NCI-H1694 treated with DMSO at 0.1 percent for 48 hours (cell line): ENCODE results near the gene LRMDA.

Experiments
- DNase-seq: peaks from one replicate; lab custom pipeline; 2025; lab: John Stamatoyannopoulos, UW

The LRMDA gene

DNA sequence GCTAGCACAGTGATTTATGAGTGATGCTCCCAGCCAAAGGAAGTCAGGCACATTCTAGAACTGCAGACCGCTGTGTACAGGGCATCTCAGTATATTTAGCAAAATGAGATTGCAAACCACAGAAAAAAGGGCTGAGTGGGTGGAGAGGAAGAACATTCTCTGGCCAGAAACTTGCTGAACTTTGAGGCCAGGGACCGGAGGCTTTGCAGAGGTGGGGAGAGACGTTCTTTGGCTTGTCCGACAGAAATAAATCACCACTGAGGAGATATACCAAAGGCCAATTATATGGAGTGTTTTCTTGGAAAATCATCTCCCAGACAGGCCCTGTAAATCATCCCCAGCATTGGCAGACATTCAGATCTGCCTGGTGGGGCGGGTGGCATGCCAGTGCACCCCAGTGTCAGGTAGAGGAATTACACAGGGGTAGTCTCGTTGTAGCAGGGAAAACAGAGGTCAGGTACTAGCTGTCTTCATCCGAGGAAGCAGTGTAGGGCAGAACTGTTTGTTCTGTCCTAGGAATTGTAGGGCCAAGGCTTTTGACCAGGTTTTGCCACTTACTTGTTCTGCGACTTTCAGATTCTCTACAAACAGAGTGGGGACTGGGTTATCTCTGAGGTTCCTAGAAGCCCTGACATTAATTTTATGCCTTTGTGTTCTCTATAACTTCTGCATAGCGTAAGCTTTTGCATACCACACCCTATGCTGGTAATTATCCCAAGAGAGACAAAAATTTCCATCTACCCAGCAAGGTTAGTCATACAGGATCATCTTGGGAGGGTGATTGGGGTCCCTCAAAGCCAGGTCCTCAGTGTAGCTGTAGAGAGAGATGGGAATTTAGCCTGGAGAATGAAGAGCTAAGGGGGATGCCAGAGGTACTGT lies 655.6 kb downstream of the LRMDA start:
- DNase-seq: no peak

DNA sequence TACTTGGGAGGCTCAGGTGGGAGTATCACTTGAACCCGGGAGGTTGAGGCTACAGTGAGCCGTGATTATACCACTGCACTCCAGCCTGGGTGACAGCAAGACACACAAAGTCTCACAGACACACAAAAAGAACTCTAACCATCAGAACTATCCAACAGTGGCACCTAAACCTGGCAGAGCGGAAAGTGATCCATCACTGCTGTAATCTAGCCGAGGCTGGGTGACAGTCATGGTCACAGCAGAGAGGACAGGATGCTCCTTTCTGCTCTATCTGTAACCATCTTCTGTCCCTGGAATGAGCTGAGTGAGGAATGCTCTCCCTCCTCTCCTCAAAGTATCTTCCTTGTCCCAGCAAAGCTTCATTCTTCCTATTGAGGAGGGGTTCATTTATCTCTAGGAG lies 656.6 kb downstream of the LRMDA start:
- no peak for DNase-seq

DNA sequence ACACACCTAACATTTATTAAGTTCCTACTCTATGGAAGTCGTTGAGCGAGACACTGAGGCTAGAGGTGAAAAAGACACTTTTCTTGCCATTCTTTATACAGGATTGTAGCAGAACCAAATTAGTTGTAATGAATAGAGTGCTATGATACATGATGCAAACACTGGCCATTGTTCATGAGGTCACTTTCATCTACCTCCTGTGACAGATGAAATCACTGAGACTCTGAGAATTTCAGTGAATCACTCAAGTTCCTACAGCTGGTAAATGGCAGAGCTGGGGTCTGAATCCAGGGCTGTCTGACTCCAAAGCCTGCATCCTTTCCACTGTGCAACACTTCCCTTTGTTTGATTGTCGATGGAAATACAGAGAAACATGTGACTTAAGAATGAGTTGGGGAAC lies 657.6 kb downstream of the LRMDA start:
- DNase-seq: no peak

DNA sequence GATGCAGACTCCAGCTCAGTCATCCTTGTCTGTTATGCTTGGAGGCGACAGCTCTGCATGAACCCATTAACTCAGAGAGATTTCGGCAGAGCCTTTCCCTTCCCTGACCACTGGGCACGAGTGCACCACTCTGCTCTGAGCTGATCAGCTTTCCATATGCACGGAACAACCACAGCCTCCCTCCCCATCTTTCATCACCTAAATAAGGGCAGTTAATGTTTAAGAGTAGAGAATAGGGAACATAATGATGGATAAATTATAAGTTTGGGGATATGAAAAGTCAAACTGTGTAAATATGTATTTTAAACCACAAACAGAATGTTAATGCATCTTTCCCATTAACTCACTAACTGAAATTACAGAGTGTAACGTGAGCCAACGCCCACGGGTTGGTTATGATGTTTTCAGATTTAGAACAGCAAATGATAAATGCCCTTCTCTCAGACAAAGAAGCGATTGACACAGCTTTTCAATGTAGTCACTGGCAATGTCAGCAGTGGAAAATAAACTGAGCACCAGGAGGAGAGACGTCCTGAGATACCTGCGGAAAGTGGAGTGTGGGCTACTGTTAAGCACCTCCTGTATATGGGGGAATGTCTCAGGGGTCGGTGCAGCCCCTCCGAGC lies 658.2 kb downstream of the LRMDA start:
- no peak for DNase-seq

DNA sequence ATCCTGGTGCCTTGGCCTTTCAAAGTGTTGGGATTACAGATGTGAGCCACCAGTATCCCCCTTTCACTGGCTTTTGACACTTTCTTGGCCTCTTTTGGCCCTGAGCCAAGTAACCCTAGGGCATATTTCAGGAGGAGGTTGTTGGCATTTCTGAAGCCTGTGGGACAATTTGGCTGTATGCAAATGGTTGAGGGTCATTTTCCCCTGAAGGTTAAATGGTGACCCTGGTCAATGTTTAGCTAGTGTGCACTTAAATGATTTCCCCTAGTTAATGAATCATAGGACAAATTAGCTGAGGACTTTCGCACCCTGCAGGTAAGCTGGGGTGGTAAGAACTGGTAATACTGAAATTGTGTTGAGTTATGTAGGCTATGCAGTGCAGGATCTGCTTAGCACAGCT lies 660.5 kb downstream of the LRMDA start:
- DNase-seq: no peak

DNA sequence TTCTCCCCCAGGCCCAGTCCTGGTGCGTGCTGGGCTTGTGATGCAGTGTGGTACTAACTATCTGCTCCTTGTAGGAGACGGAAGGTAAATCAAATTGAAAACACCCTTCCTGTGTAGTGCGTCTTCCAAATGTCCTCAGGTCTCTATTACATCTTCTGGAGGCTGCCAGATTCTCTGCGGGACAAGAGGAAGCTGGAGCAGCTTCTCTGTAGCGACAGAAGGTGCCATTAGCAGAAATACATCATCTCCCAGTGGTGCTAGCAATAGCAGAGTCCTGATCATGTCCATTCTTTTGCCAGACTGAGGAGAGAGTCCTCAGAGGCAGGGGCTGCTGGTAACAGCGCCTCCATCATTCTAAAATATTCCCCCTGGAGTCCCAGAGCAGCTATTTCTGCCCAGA lies 675.2 kb downstream of the LRMDA start:
- no peak for DNase-seq

DNA sequence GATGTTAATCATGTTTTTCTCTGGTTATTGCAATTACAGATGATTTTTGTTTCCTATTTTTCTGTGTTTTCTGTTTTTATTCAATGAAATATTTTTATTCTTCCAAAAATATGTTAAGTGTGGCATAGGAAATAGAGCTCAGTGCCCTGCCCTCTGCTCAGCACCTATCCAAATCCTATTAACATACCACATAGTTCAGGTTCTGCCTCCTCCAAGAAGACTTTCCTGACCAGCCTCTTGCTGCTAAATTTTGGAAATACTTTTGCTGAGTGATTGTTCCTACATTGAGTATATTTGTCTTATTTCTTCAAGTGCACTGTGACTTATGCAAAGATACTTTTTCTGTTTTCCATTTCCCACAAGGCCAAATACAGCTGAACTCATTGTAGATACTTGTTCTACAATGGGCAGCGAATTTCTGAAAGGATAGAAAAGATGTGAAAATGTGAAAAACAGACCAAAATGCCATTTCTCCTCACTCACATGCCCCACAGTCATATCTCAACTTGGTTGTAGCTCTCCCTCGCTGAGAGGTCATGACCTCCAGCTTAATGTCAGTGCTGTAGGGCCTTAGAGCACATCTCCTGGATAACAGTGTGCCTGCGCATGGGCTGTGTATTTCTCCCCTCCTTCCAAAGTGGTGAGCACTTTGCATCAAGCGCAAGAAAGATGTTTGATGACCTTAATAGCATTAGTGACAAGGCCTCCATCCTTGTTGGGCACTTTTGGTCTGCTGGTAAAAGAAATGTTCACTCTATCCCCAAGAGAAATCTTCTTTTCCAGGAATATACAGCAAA lies 677.3 kb downstream of the LRMDA start:
- DNase-seq: no peak

DNA sequence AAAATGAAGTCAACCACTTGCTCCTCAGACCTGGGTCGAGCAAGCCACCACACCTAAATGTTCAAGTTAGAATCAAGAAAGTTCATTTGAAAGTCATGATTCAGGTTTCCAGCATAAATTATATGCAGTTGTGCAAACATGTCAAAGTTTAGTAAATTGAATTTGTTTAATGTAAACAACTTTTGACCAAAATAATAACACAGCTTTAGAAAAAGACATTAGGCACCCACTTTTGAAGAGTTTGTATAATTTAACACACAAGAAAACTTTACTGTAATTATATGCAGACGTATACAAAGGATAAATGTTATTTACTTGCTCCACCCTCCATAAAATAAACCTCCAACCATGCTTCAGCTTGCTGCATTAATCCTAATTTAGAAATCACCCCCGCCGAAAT lies 680.0 kb downstream of the LRMDA start:
- DNase-seq: no peak

DNA sequence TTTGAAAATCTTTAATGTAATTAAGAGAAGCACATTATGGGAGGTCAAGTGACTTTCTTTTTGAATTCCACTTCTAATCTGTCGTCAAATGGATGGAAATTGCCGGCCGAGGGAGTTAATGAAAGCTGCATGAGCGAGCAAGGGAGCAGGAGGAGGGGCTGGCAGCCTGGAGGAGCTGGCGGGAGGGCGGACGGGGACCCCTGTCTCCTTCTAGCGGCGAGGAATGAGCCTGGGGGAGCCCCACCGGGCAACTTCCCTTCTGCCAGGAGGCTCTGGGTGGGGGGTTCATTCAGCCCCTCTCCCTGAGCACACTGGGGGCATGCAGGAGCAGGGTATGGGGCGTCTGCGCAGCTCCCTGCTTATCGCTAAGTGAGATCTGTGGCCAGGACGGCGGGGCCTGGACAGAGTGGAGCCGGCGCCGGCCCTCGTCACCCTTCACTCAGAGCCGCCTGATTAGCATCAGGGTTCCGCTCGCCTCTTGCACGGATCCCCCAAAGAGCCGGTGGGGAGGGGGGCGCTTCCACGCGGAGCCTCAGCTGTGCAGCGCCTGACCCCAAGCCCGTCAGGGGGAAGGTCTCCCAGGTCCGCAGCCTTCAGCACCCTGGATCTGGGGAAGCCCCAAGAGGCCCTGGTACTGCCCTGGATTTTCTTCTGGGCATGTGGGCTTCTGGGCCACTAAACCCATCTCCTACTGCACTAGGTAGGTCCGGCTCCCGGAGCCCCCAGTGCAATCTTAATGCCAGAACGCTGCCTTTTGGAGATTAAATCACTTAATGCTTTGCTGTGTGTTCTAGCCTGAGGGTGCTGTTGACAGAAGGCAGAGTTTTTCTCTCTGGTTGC lies 680.8 kb downstream of the LRMDA start:
- DNase-seq: no peak

DNA sequence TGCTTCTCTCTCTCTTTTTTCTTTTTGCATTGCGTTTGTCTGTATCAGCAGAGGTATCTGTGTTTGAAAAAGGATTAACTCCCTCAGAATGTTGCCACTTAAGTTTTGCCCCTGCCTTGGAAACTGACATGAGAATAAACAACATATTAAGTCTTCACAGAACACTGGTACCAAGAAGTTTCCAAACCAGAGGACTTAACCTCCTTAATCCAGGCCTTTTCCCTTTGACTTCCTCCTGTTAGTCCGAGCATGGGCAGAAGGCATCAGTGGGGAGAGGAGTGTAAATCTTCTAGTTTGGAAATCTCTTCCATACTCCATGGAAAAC lies 681.4 kb downstream of the LRMDA start:
- DNase-seq: no peak

DNA sequence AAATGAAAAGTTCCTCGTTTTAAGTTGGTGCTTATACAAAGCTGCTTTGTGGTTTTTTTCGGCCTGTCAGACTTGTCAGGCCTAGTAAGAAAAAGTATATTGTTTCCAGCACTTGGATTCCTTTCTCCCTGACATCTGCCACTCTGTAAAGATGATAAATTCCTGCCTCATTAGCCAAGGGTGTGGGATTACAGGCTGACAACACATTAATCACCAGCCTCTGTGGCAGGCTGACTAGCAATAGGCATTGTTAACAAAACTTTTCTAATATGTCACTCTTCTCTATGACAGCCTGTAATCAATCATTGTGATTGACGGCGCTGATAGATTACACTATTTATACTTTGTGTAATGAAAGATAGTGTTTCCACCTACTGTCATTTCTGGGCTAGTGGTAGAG lies 682.5 kb downstream of the LRMDA start:
- DNase-seq: peak; percentile 19

DNA sequence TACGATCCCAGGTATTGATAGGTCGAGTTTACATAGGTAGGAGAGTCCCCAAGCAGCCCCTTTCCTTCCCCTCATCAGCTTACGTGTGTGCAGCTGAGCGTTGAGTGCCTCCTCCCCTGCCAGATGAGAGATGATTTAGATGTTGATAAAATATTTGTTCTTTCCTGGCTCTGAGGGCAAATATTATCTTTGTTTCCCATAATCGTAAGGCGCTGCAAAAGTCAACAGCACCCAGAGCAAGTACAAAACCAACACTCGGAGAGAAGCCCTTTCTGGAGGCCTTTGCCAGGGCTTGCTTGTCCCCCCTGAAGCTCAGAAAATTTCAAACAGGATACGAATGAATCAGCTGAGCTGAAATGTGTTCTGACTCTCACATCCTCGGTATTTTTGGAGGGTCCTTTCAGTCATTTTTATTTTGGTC lies 683.2 kb downstream of the LRMDA start:
- no peak for DNase-seq

DNA sequence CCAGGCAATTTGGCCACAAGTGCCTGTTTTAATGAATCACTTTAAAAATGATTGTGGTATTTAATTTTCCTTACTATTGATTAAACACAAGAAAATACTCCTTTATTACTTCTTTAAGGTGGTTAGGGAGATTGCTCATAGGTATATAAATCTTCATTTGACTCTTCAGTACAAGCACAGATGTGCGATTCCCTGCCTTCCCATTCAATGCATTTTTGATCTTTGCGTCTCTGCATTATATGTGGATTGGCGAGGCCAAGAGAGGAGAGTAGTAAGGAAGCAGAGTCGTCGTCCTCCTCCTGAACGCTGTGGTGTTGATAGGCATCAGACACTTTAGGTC lies 683.7 kb downstream of the LRMDA start:
- no peak for DNase-seq

DNA sequence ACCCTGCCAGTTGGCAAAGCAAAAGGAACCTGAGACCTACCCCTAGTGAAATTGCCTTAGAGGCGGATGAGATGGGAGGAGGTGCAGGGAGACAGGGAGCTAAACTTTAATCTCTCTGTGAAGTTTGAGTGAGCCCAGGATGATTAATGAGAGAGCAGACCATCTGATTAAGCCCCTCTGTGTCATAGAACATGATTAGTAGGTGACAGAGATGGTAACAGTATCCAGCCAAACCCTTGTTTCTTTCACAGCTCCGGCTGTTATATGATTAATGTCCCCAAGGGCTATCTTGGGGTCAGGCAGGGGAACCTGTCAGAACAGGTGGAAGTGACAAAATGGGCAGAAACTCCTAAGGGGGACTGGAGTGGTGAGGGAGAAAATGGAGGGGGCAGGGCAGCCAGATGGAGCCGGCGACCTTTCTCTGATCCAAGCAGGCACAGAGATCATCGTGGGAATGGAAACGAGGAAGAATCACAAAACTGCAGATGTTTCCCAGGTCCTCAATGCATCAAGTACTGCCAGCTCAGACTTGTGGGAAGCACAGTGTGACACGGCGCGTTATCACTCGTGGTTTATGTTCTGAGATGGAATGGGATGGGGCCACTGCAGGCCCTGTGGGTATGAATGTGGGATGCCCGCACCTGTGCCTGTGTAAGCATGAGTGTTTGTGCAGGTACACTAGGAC lies 684.2 kb downstream of the LRMDA start:
- DNase-seq: no peak

DNA sequence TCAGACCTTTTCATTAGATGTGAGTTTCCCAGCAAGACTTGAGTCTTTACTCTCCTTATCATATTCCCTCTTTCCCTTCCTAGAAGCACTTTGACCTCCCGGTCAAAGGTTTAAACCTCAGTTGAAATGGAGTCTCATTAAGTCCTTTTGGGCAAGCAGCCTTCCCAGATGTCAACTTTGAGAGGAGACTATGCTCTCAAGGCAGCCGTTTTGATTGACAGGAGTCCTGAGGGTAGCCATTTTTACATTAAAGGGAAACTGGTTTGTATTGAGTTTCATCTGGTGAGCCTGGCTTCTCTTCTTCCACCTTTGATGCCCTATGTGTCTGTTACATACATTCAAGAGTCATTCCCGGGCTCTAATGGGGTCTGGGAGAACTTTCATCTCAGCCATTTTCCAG lies 685.1 kb downstream of the LRMDA start:
- DNase-seq: no peak

DNA sequence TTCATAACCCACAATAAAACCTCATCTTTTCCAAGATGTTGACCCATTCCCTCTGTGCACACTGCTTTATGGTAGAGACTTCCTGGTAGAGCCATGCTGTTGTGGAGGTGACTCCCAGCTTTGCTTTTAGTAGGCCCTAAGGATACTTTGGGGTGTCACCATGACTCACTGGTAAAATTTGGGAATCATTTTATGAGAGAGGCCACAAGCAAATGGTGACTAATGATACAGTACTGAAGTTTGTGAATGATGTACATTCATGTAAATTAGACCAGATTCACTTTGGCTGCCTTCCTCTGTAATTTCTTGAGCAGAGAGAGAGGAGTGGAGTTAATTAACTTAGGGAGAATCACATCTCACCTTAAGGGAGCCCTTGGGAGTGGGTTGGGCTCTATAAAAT lies 686.5 kb downstream of the LRMDA start:
- no peak for DNase-seq

DNA sequence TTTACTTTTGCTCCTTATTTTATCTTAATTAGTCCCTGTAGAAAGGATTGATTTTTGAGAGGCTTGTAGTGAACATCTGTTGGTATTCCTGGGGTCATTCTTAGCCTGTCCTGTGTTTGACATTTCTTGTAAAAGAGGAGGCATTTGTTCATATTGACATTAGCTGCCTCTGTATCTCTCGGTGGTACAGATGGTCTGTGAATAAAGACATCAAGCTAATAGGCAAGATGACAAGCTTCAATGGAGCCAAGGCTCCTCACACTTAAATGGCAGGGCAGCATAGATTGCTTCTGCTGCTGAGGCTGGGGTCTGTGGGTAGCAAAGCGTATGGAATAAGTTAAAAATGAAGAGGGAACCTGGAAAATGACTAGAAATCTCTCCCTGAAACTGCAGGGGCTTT lies 687.6 kb downstream of the LRMDA start:
- no peak for DNase-seq

DNA sequence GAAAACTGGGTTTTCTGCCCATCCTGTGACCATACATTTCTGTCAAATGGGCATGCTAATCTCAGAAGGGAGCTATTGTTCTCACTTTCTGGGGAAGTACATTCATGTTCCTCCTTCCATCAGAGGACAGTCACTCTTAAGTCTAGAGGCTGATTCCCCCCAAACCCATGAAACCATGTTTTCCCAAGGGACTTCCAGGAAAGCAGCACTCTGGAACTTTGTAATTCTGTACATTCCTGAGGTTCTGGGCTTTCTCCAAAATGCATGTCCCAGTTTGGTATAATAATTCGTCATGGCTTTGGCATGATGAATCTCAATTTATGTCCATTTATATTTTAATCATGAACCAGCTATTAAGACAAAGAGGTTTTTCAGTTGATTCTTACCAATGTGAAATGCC lies 688.1 kb downstream of the LRMDA start:
- no peak for DNase-seq

DNA sequence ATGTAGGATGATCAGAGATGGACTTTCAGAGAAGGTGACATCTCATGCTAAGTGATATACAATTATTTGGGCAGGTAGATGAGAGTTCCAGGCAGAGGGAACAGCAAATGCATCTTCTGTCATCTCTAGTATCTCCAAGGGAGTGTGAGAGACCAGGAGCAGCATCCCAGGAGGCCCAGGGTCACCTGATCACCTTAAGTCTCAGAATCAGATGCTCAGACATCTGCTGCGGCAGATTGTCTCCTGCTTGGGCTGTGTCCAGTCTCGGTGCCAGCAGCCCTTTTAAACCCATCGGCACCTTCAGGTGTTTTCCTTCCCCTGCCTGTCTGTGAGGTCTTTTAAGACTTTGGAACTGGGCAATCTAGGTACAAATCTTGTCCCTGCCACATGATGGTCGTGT lies 690.6 kb downstream of the LRMDA start:
- DNase-seq: no peak

DNA sequence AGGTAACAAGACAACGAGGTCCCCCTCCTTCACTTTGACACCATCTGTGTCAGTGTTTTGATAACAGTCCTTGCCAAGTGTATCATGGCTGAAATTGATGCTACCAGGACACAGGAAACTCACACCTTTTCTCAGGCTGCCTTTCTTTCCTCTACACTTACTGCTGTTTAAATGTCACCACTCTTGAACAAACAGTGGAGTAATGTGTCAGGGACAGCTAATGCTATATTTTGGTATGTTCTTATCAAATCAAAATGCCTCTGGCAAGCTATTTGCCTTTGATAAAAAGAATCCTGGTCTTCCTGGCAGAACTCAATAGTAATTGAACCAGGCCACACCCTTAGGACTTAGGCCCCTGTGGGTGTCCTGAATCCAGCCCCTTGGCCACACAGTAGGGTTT lies 692.9 kb downstream of the LRMDA start:
- DNase-seq: no peak

DNA sequence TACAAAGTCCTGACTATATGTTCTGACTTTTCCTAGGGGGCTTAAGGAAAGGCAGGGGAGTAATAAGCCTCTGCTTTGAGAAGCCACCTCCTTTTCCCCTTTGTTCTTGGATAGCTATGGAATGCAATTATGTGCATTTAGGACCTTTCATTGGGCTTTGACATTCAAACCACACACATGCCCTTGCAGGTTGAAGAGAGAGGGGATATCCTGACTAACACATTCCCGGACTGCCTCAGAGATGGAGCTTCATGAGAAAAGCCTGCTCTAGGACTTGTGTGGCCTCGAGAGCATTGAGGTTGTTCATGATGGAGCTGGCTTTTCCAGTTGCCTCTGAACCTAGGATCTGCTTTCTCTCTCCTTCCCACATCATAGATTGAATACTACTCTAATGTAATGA lies 694.5 kb downstream of the LRMDA start:
- DNase-seq: no peak
